ENCODE results near the gene ADAMTS7.
"Not testable (repeated sequence)": the region's sequence is repeated elsewhere in the genome, so short reads cannot be mapped to it uniquely, and the experiment has no call there.

Gene ADAMTS7

DNA sequence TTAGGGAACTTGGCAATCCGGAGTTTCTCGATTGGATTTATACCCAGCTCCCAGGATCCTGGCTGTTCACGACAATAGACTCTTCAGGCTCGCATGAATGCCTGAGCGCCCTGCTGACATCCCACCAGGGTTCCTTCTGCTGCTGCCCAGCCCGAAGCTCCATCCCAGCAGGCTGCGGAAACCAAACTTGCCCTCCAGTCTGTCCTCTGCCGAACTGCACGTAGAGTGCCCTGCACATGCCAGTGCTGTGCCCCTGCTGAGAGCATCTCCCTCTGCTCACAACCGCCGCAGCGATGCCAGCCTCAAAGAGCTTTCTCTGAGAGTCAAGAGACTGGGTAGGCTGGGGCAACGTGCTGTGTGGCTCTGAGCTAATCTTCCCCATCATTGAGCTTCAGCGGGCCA is 6.9 kb downstream of the ADAMTS7 start:
- TF ChIP-seq, protein P1, sequence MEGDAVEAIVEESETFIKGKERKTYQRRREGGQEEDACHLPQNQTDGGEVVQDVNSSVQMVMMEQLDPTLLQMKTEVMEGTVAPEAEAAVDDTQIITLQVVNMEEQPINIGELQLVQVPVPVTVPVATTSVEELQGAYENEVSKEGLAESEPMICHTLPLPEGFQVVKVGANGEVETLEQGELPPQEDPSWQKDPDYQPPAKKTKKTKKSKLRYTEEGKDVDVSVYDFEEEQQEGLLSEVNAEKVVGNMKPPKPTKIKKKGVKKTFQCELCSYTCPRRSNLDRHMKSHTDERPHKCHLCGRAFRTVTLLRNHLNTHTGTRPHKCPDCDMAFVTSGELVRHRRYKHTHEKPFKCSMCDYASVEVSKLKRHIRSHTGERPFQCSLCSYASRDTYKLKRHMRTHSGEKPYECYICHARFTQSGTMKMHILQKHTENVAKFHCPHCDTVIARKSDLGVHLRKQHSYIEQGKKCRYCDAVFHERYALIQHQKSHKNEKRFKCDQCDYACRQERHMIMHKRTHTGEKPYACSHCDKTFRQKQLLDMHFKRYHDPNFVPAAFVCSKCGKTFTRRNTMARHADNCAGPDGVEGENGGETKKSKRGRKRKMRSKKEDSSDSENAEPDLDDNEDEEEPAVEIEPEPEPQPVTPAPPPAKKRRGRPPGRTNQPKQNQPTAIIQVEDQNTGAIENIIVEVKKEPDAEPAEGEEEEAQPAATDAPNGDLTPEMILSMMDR (conservative IDR thresholded peaks at IDR 0.05; ENCODE audit: low read depth, low read length), result no peak
- DNase-seq (ENCODE audit: low read depth), result peak; percentile 5
- H3K4me3 ChIP-seq (ENCODE audit: low read depth, low read length), result no peak overlapping the region

DNA sequence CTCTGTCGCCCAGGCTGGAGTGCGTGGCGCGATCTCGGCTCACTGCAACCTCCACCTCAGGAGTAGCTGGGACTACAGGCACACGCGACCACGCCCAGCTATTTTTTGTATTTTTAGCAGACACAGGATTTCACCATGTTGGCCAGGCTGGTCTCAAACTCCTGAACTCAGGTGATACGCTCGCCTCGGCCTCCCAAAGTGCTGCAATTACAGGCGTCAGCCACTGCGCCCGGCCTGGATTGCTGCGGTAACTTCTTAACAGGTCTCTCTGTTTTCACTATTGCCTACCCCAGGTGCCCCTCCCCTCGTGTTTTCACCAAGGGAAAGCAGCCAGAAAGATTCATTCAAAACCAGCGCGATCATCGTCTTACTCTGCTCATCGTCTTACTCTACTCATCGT is 10.5 kb downstream of the ADAMTS7 start:
- TF ChIP-seq, protein P1 (conservative IDR thresholded peaks at IDR 0.05; ENCODE audit: low read depth, low read length), result no peak
- H3K4me3 ChIP-seq (ENCODE audit: low read depth, low read length), result no peak overlapping the region
- DNase-seq (ENCODE audit: low read depth), result no peak

DNA sequence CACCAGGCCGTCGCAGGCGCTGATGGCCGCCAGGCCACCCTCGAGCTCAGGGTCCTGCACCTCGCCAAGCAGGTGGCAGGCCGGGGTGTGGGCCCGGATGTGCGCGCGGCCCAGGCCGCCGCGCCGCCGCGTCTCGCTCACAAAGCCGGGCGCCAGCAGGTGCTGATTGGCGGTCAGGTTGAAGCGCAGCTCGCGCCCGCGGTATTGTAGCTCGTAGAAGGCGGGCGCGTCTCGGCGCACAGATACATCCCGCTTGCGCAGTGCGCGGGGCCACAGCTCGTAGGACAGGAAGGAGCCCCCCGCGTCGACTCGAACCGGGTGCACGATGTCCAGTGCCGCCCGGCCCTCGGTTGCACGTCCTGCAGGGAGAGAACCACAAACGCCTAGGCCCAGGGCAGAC is 11.1 kb downstream of the ADAMTS7 start:
- no peak overlapping the region for H3K4me3 ChIP-seq (ENCODE audit: low read depth, low read length)
- no peak for DNase-seq (ENCODE audit: low read depth)
- TF ChIP-seq, protein P1 (conservative IDR thresholded peaks at IDR 0.05; ENCODE audit: low read depth, low read length), result no peak

DNA sequence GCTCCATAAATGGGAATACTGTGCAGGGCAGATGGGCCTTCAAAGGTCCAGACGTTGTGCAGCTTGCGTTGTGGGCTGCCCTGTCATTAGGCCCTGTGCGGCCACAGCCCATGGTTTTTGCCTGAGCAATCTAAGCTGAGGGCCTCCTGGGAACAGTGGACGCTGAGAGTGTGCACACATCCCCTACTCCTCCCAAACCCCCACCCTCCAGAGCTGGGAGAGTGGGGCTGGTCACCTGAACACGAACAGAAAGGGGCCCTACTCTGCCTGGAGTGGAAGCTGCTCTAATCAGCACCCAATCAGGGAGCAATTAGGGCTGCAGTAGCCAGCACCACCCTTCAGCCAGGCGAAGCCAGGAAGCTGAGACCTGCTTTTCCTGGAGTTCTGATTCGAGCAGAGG is 12.2 kb downstream of the ADAMTS7 start:
- not testable (repeated sequence) for DNase-seq (ENCODE audit: low read depth); H3K4me3 ChIP-seq (ENCODE audit: low read depth, low read length)

DNA sequence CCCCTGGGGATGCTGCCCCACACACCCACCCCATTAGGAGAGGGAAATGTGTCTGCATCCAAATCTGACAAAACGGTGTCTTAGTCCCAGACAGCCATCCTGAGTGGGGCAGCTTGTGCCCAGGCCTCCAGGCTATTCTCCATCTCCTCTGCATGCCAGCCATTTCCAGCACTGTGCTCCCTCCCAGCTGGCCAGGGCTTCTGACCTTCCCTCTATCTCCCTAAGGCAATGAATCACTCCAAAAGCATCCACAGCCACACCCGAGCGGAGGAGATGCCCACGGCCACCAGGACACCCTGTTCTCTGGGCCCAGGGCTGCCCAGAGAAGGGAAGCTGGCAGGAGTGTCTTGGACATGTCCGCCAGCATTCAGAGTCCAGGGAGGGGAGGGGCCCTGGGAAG is 12.9 kb downstream of the ADAMTS7 start:
- H3K4me3 ChIP-seq (ENCODE audit: low read depth, low read length); DNase-seq (ENCODE audit: low read depth): not testable (repeated sequence)

DNA sequence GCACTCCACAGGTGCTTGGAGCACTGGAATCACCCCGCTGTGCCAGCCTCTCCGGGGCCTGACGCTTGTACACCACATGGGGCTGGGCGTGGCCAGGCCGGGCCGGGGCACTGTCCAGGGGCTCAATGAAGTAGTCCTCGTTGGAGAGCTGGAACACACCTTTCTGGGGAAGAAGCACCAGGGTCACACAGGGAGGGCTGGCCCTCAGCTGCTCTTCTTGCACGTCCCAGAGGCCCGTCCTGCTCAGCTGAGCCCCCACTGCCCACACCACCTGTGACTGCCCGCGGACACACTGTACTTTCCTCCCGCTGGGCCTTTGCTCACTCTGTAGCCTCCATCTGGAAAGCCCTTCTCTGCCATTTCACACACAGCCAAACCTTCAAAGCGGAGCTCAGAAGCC is 13.3 kb downstream of the ADAMTS7 start:
- DNase-seq (ENCODE audit: low read depth), result no peak
- no peak overlapping the region for H3K4me3 ChIP-seq (ENCODE audit: low read depth, low read length)
- TF ChIP-seq, protein P1 (conservative IDR thresholded peaks at IDR 0.05; ENCODE audit: low read depth, low read length), result no peak

DNA sequence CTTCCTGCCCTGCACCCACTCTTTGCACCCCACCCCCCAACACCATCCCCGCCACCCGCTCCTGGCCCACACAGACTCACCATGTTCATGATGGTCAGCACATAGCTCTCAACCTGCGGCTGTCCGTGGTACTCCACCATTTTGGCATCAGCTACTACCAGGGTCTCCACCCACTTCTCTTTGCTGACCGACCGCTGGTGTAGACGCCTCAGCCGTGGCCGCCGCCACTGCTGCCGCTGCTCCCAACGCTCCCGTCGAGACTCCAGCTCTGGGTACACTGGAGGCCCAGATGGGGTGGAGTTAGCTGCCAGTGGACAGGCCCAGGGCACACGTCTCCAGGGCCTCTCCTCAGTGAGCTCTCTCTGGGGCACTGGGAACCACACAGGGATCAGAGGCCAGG is 14.8 kb downstream of the ADAMTS7 start:
- no peak overlapping the region for H3K4me3 ChIP-seq (ENCODE audit: low read depth, low read length)
- TF ChIP-seq, protein P1 (conservative IDR thresholded peaks at IDR 0.05; ENCODE audit: low read depth, low read length), result no peak
- no peak for DNase-seq (ENCODE audit: low read depth)

DNA sequence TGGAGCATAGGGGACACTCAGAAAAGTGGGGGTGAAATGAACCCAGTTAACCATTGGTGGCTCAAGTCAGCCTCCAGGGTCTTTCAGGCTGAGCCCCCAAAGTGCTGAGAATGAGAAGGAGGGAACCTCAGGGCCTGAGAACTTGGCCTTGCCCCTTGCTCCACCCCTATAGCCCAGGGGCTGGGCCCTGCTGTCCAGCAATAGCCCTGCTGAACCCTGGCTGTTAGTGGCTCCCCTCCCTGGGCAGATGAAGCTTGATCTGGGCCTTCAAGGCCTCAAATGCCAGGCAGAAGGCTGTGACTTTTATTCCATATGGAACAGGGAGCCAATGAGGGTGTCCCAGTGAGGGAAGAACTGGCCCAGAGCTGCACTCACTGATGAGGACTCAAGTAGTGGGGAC is 16.2 kb downstream of the ADAMTS7 start:
- no peak overlapping the region for H3K4me3 ChIP-seq (ENCODE audit: low read depth, low read length)
- TF ChIP-seq, protein P1 (conservative IDR thresholded peaks at IDR 0.05; ENCODE audit: low read depth, low read length), result no peak
- no peak for DNase-seq (ENCODE audit: low read depth)

DNA sequence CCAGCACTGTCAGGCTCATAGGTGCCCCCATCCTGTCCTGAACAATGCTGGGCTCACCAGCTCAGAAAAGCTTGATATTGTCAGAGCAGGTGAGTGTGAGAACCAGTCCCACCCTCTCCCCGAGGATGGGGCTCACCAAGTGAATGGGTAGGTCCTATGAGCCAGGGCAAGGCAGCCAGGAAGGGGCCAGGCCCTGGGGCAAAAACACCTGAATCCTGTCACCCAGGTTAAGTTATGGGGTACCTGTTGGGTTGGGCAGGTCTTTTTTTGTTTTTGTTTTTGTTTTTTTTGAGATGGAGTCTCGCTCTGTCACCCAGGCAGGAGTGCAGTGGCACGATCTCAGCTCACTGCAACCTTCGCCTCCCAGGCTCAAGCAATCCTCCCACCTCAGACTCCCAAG is 16.8 kb downstream of the ADAMTS7 start:
- H3K4me3 ChIP-seq (ENCODE audit: low read depth, low read length); DNase-seq (ENCODE audit: low read depth): not testable (repeated sequence)

Data from choroid plexus epithelial cell (primary cell).